Sigmoid colon (tissue), 4 donors: ENCODE data around the gene AKAP17A.

ENCODE experiments used
- EP300 ChIP-seq, 4 donors: sonication (generic); formaldehyde crosslinking; IDR thresholded peaks; one replicate each; pipeline ENCODE4 v1.6.1; 2017; ENCODE audit warnings: antibody characterized with exemption in 4 of 4
- POLR2A ChIP-seq, 2 donors: fragments of 450-650 bp; IDR thresholded peaks; one replicate each; pipeline ENCODE4 v1.6.1; 2016; ENCODE audit warnings: antibody characterized with exemption in 2 of 2, mild to moderate bottlenecking in 2 of 2, moderate library complexity in 2 of 2
- POLR2AphosphoS5 ChIP-seq, 4 donors: sonication (generic); formaldehyde crosslinking; IDR thresholded peaks; one replicate each; pipeline ENCODE4 v1.6.1; 2017; ENCODE audit warnings: antibody characterized with exemption in 4 of 4
- TF ChIP-seq, protein P1 (sequence below), 4 experiments: fragments of 450-650 bp in 3 of 4; fragments of 200-600 bp in 1 of 4; IDR thresholded peaks; one replicate each; pipeline ENCODE4 v1.5.1; 2016 to 2019; ENCODE audit warnings: antibody characterized with exemption in 4 of 4, mild to moderate bottlenecking in 3 of 4, moderate library complexity in 2 of 4

DNA sequence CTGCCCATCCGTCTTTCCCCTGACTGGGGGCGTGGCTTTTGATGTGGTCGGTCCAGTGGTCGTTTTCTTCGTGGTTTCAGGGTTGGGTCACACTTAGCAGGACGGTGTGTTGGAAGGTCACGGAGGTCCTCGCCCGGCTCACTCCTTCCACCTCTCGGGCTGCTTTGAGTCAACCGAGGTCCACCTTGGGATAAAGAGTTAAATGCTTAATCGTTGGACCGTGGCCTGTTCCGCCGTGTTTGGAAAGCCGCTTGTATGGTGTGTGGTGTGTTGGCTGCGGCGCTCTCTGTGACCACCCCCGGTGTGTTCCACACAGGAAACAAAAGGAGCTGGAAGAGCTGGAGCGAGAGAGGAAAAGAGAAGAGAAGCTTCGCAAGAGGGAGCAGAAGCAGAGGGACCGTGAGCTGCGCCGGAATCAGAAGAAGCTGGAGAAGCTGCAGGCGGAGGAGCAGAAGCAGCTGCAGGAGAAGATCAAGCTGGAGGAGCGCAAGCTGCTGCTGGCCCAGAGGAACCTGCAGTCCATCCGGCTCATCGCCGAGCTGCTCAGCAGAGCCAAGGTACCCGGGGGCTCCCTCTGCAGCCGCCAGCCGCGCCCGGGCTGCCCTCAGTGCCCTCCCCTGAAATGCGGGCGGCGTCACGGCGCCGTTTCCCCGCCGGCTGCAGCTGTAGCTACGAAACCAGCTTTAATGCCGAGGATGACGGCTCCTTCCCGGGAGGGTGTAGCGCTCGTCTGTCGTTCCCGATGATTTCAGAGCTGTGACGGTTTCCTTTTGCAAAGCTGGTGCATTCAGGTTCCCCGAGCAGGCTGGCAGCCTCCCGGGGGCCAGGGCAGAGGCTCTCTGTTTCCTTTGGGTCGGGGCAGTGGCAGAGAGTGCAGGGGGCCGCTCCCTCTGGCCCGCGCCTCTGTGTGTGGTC lies 7.7 kb downstream of the AKAP17A start:
- TF ChIP-seq POLR2AphosphoS5 (IDR thresholded peaks at IDR 0.05) (no peak), POLR2A (IDR thresholded peaks at IDR 0.05) (no peak), EP300 (IDR thresholded peaks at IDR 0.05) (no peak)
- TF ChIP-seq, protein P1, sequence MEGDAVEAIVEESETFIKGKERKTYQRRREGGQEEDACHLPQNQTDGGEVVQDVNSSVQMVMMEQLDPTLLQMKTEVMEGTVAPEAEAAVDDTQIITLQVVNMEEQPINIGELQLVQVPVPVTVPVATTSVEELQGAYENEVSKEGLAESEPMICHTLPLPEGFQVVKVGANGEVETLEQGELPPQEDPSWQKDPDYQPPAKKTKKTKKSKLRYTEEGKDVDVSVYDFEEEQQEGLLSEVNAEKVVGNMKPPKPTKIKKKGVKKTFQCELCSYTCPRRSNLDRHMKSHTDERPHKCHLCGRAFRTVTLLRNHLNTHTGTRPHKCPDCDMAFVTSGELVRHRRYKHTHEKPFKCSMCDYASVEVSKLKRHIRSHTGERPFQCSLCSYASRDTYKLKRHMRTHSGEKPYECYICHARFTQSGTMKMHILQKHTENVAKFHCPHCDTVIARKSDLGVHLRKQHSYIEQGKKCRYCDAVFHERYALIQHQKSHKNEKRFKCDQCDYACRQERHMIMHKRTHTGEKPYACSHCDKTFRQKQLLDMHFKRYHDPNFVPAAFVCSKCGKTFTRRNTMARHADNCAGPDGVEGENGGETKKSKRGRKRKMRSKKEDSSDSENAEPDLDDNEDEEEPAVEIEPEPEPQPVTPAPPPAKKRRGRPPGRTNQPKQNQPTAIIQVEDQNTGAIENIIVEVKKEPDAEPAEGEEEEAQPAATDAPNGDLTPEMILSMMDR (IDR thresholded peaks at IDR 0.05), result no peak
